ENCODE measurements around the gene STON2. TPM values are rescaled to one million over a fixed set of nuclear protein-coding genes. Genes with fewer than 3 reads are reported as not detected.

STON2 gene
- total and polyA plus RNA-seq, 4 donors = 3.1 to 27.6 (median 15.2) TPM

GRCh38 chr14:81400852-81401251, 728 bp upstream of the STON2 start:
- no peak overlapping the region for H3K9ac ChIP-seq (ENCODE audit: insufficient read depth in 1 of 2, low read length in 2 of 2)
- no peaks in the 10 kb centered on the region for H3K27me3 ChIP-seq (ENCODE audit: control insufficient read depth in 3 of 3, insufficient read depth in 3 of 3, low read length in 2 of 3)
- DNase-seq = peak in 1 of 3 donors; percentile 23

GRCh38 chr14:81398196-81398891, 1.8 kb downstream of the STON2 start:
- no peak for TF ChIP-seq CTCF (IDR thresholded peaks at IDR 0.05; ENCODE audit: control extremely low read depth, extremely low read depth)
- H3K27ac ChIP-seq (ENCODE audit: low read depth in 1 of 2, low read length in 1 of 2) = no peak overlapping the region
- no peak overlapping the region for H3K4me3 ChIP-seq
- H3K27me3 ChIP-seq (ENCODE audit: control insufficient read depth in 3 of 3, insufficient read depth in 3 of 3, low read length in 2 of 3) = no peaks in the 10 kb centered on the region
- DNase-seq (no peak), ATAC-seq (ENCODE audit: insufficient read depth, low FRiP score) (no peak)
- 83 to 94% methylated on average over 6 of the region's 6 CpGs for WGBS, 2 donors
- H3K9ac ChIP-seq (ENCODE audit: insufficient read depth in 1 of 2, low read length in 2 of 2) = no peak overlapping the region
- H3K9me3 ChIP-seq (ENCODE audit: control insufficient read depth in 4 of 4, insufficient read depth in 3 of 4, low read length in 3 of 4) = no peaks in the 10 kb centered on the region
- peaks cover 0 to 3% (median 0%) of the 10 kb centered on the region in 5 donors for H3K4me1 ChIP-seq (ENCODE audit: control insufficient read depth in 5 of 5, insufficient read depth in 5 of 5, low read length in 5 of 5)
- no peaks in the 10 kb centered on the region for H3K36me3 ChIP-seq (ENCODE audit: control insufficient read depth in 4 of 4, insufficient read depth in 4 of 4, low read length in 4 of 4)

More at GRCh38 chr14:81400852-81401251, 728 bp upstream of the STON2 start:
- no peak for TF ChIP-seq CTCF (IDR thresholded peaks at IDR 0.05; ENCODE audit: control extremely low read depth, extremely low read depth)
- Histone ChIP-seq H3K4me1 (ENCODE audit: control insufficient read depth in 5 of 5, insufficient read depth in 5 of 5, low read length in 5 of 5) (peaks cover 0 to 3% (median 0%) of the 10 kb centered on the region in 5 donors), H3K9me3 (ENCODE audit: control insufficient read depth in 4 of 4, insufficient read depth in 3 of 4, low read length in 3 of 4) (no peaks in the 10 kb centered on the region), H3K4me3 (no peak overlapping the region), H3K36me3 (ENCODE audit: control insufficient read depth in 4 of 4, insufficient read depth in 4 of 4, low read length in 4 of 4) (no peaks in the 10 kb centered on the region), H3K27ac (ENCODE audit: low read depth in 1 of 2, low read length in 1 of 2) (peak overlapping the region in 1 of 2 donors; percentile 76)
- ATAC-seq (ENCODE audit: insufficient read depth, low FRiP score) = peak; percentile 50
- 52 to 55% methylated on average over 8 of the region's 8 CpGs for WGBS, 2 donors

- 91 to 94% methylated on average over 7 of the region's 7 CpGs for WGBS, 2 donors
- Histone ChIP-seq H3K9me3 (ENCODE audit: control insufficient read depth in 4 of 4, insufficient read depth in 3 of 4, low read length in 3 of 4) (no peaks in the 10 kb centered on the region), H3K27ac (ENCODE audit: low read depth in 1 of 2, low read length in 1 of 2) (no peak overlapping the region), H3K27me3 (ENCODE audit: control insufficient read depth in 3 of 3, insufficient read depth in 3 of 3, low read length in 2 of 3) (no peaks in the 10 kb centered on the region), H3K36me3 (ENCODE audit: control insufficient read depth in 4 of 4, insufficient read depth in 4 of 4, low read length in 4 of 4) (no peaks in the 10 kb centered on the region), H3K4me3 (no peak overlapping the region), H3K4me1 (ENCODE audit: control insufficient read depth in 5 of 5, insufficient read depth in 5 of 5, low read length in 5 of 5) (peaks cover 0 to 2% (median 0%) of the 10 kb centered on the region in 5 donors), H3K9ac (ENCODE audit: insufficient read depth in 1 of 2, low read length in 2 of 2) (no peak overlapping the region)
- ATAC-seq (ENCODE audit: insufficient read depth, low FRiP score) (no peak), DNase-seq (no peak)
- TF ChIP-seq CTCF (IDR thresholded peaks at IDR 0.05; ENCODE audit: control extremely low read depth, extremely low read depth) = no peak
Observed at GRCh38 chr14:81396113-81396512, 4.0 kb downstream of the STON2 start.
